SK-MEL-5 (cell line): ENCODE measurements around the gene RIPOR2. TPM values are rescaled to one million over a fixed set of nuclear protein-coding genes. Genes with fewer than 3 reads are reported as not detected.

ENCODE experiments used
- DNase-seq: peaks from one replicate; pipeline ENCODE4 v3.0.0-alpha.2; 2016; ENCODE audit warnings: low read depth, low spot score
- in situ Hi-C: cut with HindIII; loops from 2 replicates; pipeline ENCODE4 v1.10.0; 2016; ENCODE audit warnings: low sequenced_read_pairs, high pct_unique_total_duplicates, low pct_unique_long_range_greater_than_20kb
- total RNA-seq: library from RNA; depleted of rRNA; stranded (reverse); fragments of >200 nt; shearing (Covaris generic); gene quantifications from 2 replicates; pipeline ENCODE4 v1.2.3, GENCODE V29; 2014

The RIPOR2 gene
- total RNA-seq, 1 experiment from 2014 or later, result 7.4 TPM

- no peak for DNase-seq
- in situ Hi-C loops, result no loop called here
Measured at GRCh38 chr6:24874776-24875533, 60.8 kb downstream of the RIPOR2 start.

- in situ Hi-C loops, result no loop called here
- no peak for DNase-seq
Measured at GRCh38 chr6:24874128-24874527, 61.6 kb downstream of the RIPOR2 start.

GRCh38 chr6:24872779-24873178, 63.0 kb downstream of the RIPOR2 start:
- DNase-seq, result no peak
- in situ Hi-C loops, result no loop called here

- in situ Hi-C loops, result no loop called here
- no peak for DNase-seq
Measured at GRCh38 chr6:24868765-24869164, 67.0 kb downstream of the RIPOR2 start.

- DNase-seq, result no peak
- in situ Hi-C loops, result no loop called here
Measured at GRCh38 chr6:24867104-24867703, 68.6 kb downstream of the RIPOR2 start.

- in situ Hi-C loops, result no loop called here
- DNase-seq, result peak; percentile 20
Measured at GRCh38 chr6:24865161-24865560, 70.6 kb downstream of the RIPOR2 start.

GRCh38 chr6:24864343-24864742, 71.4 kb downstream of the RIPOR2 start:
- in situ Hi-C loops, result no loop called here
- DNase-seq, result no peak

- DNase-seq, result no peak
- in situ Hi-C loops, result no loop called here
Measured at GRCh38 chr6:24861934-24862333, 73.8 kb downstream of the RIPOR2 start.

GRCh38 chr6:24859608-24860200, 76.1 kb downstream of the RIPOR2 start:
- in situ Hi-C loops, result no loop called here
- DNase-seq, result no peak

GRCh38 chr6:24859132-24859531, 76.6 kb downstream of the RIPOR2 start:
- no peak for DNase-seq
- in situ Hi-C loops, result no loop called here

GRCh38 chr6:24858177-24858653, 77.5 kb downstream of the RIPOR2 start:
- in situ Hi-C loops, result no loop called here
- no peak for DNase-seq

- DNase-seq, result no peak
- in situ Hi-C loops, result no loop called here
Measured at GRCh38 chr6:24856901-24857670, 78.7 kb downstream of the RIPOR2 start.

- in situ Hi-C loops, result no loop called here
- DNase-seq, result no peak
Measured at GRCh38 chr6:24856246-24856599, 79.5 kb downstream of the RIPOR2 start.

- DNase-seq, result peak; percentile 85
- in situ Hi-C loops, result no loop called here
Measured at GRCh38 chr6:24855395-24856245, 80.1 kb downstream of the RIPOR2 start.

- in situ Hi-C loops, result no loop called here
- DNase-seq, result peak; percentile 29
Measured at GRCh38 chr6:24854077-24854666, 81.6 kb downstream of the RIPOR2 start.

- in situ Hi-C loops, result no loop called here
- no peak for DNase-seq
Measured at GRCh38 chr6:24851086-24851485, 84.7 kb downstream of the RIPOR2 start.

GRCh38 chr6:24849713-24850112, 86.0 kb downstream of the RIPOR2 start:
- in situ Hi-C loops, result no loop called here
- no peak for DNase-seq
